Kasumi-1 (cell line): ENCODE results near the gene PDE4D.
"Not testable (repeated sequence)": the region's sequence is repeated elsewhere in the genome, so short reads cannot be mapped to it uniquely, and the experiment has no call there.

Source experiments
- DNase-seq, 2 experiments: peaks; one replicate each; lab custom pipeline; 2025; lab: John Stamatoyannopoulos, UW

Gene PDE4D

DNA sequence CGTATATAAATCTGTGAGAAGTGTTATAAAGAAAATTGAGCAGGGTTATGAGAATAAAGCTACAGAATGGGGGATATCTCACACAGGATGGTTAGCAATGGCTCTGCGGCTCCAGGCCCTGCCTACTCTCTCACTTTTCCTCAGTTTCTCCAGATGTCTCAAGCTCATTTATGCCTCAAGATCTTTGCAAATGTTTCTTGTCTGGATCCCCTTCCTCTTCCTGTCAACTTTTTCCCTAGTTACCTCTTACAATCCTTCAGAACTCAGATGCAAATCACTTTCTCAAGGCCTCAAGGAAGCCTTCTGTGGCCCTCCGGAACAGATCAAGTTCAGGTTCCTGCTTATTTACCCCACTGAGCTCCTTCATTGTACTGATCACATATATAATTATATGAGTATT is 924.3 kb downstream of the PDE4D start:
- DNase-seq, result no peak

DNA sequence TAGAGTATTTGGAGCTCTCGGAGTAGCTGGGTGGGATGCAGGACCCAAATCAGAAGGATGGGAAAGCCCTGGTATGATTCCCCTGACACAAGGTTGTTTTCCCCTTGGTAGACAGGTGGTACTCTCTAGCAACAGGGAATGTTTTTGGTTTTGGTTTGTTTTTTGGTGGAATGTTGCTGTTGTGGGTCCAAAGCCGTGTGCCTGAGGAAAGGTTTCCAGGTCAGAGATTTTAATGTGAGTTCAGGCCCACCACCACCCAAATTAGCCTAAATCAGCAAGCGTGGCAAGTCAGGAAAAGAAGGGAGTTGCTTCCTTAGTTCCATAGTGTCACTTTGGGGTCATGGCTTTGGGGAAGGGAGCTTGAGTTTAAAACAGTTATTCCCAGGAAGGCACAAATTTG is 925.2 kb downstream of the PDE4D start:
- DNase-seq, result no peak

DNA sequence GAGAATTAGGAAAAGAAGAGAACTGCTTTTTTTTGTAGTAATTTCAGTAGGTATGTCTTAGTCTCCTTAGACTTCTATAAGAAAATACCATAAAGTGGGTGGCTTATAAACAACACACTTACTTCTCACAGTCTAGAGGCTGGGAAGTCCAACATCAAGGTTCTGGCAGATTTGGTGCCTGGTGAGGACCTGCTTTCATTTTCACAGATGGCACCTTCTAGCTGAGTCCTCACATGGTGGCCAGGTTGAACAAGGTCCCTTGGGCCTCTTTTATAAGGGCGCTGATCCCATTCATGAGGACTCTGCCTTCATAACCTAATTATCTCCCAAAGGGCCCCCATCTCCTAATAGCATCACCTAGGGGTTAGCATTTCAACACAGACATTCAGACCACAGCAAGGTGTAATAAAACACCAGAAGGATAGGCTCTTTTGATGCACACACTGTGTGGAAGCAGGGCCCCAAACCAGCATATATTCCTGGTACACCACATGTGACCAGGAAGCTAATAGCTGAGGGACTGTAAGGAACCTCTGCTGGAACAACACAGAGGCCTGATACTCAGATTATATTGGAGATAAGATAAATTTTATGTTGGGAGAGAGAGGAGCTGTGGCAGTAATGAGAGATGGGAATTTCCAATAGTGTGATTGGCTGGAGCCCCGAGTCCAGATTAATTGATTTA is 925.8 kb downstream of the PDE4D start:
- DNase-seq, result no peak

DNA sequence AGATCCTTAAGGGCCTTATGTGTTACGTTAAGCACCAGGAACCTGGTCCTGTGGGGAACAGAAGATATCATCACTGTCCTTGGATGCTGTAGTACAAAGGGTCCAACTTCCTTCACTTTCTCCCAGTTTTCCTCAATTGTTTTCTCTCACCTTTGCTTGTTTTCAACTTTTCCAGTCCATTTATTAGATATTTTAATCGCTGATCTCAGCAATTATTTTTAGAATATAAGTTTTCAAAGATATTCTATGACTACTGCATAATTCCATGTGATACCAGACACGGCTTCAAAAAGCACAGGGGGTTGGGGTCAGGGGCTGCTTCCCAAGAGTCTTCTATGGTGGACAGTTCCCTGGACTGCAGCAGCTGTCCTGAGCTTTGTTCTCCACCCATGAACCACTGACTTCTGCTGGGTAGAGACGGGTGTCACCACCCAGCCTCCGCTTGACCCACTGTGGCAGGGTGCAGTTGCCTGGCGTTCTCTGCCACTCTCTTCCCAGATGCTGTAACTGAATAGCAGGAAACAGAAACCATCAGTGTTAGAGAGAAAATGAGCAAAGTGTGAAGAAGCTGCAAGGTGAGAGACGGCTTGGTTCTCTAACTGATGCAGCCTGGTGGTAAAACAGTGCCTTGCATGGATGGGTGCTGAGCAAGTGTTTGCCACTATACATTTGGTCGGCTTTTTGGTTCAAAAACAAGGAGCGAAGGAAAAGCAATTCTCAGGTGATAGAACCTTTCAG is 927.7 kb downstream of the PDE4D start:
- no peak for DNase-seq

DNA sequence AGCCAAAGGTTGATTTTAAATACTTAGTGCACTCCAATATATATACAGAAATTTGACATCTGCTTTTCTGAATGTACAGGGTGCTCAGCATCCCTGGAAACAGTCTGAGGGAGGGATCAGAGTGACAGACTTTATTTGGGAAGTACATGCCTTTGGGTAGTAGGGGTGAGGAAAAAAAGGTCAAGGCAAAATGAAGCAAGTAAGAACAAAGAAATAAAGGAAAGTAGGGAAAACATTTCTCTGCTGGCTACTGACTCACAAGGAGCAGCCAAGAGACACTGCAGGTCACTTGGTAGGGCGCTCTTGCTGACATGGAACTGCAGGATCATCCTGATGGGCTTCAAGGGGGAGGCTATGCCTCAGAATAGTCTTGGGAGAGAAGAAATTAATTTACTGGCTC is 929.7 kb downstream of the PDE4D start:
- DNase-seq, result no peak

DNA sequence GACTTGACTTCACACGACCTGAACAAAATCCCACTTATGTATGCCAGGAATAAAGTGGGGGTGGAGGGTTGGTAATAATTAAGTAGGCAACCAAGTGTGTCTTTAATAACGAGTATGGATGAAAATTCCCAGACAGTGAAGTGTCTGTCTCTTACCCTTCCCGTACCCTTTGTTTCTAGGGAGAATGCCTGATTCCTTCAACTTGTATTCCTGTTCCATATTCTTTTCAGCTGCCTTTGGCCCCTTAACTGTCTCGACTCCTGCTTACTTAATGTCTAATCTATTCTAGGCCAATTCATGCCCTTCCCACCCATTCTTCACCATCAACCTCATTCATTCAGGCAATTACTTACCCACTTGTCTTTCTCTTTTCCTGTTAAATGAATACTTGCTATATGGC is 930.2 kb downstream of the PDE4D start:
- no peak for DNase-seq

DNA sequence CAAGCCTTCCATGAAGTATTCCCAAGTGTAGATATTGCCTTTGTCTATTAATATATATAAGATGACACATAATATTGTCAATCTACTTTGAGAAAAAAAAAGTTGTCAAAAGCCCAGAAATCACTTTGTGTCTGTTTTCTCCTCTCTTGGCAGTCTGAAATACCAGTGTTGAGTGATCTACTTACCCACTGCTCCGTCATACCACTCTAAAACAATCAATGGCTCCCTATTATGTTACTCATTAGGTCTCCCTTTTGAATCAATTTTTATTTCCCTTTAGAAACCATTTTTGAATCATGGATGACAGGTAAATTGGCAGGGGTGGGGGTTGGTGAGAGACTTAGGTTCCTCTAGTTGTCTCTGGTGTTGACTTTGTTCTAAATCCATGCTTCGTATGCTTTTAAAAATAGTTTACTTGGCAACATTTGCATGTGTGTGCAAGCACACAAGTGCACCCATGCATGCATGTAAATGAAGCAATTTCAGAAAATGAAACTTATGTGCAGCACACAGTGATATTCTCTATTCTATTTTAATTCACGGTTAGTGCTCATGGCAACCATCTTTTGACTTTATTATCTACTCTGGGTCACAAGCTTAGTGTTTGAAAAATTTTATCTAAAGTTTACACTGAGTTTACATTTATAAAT is 931.8 kb downstream of the PDE4D start:
- no peak for DNase-seq

DNA sequence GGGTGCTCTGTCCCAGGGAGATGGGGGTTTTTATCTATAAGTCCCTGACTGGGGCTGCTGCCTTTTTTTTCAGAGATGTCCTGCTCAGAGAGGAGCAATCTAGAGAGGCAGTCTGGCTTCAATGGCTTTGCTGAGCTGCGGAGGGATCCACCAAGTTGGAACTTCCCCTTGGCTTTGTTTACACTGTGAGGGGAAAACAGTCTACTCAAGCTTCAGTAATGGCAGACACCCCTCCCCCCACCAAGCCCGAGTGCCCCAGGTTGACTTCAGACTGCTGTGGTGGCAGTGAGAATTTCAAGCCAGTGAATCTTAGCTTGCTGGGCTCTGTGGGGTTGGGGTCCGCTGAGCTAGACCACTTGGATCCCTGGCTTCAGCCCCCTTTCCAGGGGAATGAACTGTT is 934.8 kb downstream of the PDE4D start:
- DNase-seq, result no peak

DNA sequence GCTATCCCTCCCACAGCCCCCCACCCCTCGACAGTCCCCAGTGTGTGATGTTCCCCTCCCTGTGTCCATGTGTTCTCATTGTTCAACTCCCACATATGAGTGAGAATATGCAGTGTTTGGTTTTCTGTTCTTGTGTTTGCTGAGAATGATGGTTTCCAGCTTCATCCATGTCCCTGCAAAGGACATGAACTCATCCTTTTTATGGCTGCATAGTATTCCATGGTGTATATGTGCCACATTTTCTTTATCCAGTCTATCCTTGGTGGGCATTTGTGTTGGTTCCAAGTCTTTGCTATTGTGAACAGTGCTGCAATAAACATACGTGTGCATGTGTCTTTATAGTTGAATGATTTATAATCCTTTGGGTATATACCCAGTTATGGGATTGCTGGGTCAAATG is 940.3 kb downstream of the PDE4D start:
- DNase-seq, result not testable (repeated sequence)

DNA sequence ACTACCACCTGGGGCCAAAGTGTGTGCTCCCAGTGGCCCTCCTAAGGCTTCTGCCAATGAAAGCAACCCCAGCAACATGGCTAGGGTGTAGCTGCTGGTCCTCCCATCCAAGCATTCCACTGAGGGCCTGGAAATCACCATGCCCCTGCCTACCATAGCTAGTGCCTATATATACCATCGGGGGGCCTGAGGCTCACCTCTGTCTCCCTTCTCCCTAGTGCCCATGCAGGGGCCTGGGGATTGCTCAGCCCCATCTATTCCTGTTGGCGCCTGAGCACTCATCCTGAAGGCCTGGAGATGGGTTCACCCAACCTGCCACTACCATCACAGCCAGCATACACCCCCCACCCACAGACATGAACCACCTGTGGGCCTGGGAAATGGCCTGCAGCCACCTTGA is 943.3 kb downstream of the PDE4D start:
- DNase-seq, result no peak

DNA sequence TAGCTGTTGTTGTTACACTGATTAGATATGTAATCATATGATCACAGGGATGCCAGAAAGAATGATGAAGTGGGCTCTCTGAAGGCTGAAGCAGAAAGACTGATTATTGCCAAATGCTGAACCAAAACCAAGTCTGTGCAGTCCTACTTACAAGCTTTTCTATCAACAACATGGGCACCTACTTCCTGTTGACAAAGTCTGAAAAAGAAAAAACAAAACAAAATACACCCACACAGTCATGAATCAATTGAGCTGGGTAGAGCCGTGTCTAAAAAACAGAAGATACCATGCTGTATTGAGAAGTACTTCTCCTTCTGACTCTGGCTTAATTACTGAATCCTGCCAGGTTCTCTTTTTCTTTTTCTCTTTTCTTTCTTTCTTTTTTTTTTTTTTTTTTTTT is 947.3 kb downstream of the PDE4D start:
- no peak for DNase-seq

DNA sequence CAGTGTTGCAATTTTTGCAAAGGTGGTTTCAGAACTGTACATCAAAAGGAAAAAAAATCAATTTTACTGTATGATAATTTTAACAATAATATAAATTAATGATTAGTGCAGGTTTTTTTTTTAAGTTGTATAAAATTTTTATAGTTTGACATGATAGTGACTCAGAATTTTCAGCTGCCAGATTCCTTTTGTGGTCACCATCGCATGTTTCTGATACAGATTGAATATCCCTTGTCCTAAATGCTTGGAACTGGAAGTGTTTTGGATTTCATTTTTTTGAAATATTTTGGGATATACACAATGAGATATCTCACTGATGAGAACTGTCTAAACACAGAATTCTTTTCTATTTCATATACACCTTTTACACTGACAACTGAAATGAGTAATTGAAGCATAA is 949.3 kb downstream of the PDE4D start:
- DNase-seq, result no peak

DNA sequence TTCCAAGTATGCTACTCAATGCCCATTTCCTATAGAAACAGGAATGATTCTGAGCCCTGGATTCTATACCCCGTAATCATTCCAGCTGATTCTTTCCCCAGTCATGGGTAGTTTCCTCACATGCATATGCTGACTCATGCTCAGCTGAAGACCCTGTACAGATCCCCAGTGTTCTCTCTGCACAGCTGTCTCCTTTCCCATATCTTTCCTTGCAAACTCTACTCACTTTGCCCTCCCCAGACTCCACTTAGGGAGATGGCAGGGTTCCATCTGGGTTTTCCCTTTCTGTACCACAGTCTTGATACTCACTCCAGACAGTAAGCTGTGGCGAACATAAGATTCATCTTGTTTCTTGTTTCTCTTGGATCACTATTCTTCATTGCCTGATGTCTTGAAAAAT is 953.1 kb downstream of the PDE4D start:
- no peak for DNase-seq

DNA sequence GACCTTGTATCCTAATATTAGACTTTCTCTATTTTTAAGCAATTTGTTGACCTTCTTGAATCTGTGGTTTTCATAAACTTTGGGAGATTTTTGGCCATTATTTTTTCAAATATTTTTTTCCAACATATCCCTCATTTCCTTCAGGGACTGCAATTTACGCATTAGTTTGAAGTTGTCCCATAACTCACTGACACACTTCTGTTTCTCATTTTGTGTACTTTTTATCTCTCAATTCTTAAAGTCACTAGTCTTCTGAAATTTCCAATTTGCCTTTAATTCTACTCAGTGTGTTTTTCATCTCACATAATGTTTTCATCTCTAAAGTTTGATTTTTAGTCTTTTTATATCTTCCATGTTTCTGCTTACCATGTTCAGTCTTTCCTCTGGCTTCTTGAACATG is 953.9 kb downstream of the PDE4D start:
- no peak for DNase-seq

DNA sequence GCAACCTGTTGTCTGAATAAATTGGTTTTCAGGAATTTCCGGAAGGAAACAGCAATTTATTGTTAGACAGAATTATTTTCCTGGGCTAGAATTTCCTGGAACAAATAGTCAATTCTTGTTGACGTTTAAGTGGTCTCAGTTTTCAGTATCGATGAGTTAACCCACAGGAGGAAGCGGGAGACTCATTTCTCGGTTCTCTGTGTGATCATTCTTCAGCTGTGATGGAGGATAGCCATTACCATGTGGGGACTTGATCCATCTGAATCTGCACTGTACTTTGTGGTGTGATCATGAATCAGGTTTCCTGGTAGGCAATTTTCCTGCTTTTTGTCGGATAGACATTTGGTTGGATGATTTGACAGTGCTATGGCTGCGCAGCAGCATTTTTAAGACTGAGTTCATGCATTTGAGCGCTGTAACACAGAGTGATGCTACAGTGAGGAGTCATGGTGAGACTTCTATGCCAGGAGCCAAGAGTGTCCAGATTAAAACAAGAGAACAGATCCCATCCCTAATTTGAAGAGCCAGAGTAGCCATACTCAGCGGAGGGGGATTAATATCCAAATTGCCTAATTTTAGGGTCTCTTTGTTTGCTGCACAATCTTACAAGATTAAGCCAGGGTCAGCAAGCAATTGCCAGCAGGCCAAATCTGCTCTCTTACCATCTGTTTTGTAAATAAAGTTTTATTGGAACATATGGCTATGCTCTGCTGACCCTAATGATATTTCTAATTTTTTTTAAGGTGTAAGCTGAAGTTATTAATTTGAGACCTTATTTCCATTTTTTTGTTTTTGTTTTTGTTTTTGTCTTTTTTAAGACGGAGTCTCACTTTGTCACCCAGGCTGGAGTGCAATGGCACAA is 954.7 kb downstream of the PDE4D start:
- DNase-seq, result no peak

DNA sequence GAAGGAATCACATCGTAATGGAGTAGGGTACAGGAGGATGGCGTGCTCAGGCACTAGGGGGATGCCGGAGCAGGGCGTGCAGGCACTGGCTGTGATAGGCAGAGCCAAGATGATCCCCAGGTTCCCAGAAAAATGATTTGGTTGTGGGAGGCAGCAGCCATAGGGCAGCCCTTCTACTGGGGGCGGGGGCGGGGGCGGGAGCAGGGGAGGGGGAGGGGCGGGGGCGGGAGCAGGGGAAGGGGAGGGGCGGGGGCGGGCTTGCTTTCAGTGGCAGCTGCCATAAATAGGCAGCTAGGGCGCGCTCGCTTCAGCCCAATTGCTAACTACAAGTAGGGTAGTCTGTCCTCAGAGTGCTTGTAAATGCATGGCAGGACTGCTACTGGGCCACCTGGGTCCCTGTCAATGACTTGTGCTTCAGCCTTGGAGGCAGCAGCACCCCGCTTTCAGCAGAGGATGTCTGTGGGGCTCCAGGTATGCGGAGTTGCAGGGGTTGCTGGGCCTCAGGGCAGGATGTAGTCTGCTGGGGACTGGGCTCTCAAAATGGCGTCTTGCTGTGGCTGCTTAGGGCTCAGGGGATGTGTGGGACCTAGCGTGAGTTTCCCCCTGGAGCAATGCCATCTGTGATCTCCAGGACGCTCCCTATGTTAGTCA is 956.4 kb downstream of the PDE4D start:
- no peak for DNase-seq

DNA sequence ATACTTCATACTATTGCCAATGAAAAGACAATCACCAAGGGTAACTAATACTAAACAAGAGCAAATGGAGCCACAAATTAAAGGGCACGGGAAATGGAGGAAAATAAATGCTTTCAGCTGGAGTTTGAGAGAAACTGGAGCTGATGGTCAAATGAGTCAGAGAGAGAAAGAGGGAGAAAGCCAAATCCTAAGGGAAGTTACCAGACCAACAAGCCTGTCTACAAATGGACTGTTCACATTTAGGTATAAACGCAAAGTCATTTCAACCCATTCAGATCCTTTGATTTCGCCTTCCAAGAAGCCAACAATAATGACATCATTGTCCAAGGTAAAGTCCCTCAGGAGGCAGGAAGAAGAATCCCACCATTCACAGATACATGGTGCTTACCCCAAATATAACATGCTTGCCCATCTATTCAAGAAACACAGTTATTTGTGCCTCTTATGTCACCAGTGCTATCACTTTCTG is 958.9 kb downstream of the PDE4D start:
- no peak for DNase-seq

DNA sequence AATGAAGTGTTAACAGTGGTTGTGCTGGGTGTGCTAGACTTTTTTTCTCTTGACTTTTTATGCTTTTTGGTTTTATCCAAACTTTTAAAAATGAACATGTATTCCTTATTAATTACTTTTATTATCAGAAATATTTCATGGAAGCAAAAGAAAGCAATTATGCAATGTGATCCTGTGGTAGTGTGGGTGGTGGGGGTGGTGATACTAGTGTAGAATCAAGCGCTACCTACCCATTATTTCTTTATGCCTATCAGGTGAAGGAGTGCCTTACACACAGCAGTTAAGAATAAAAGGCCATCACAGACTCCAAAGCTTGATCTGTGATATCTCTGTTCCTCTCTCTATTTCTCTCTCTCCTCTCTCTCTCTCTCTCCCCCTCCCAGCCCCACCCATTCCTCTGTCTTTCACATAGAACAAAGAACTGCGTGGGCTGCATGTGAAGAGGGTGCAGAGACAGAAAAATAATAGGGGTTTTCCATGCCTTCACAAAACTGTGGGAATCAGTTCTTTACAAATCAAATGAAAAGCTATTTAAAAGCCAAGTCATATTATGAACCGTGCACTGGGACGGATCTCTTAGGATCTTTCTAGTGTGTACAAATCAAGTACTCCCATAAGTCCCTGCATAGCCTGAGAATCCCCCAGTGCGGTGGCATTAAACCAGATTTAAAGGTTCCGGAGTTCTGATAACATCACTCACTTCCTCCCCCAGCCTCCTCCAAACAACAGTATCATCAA is 959.5 kb downstream of the PDE4D start:
- DNase-seq, result no peak

DNA sequence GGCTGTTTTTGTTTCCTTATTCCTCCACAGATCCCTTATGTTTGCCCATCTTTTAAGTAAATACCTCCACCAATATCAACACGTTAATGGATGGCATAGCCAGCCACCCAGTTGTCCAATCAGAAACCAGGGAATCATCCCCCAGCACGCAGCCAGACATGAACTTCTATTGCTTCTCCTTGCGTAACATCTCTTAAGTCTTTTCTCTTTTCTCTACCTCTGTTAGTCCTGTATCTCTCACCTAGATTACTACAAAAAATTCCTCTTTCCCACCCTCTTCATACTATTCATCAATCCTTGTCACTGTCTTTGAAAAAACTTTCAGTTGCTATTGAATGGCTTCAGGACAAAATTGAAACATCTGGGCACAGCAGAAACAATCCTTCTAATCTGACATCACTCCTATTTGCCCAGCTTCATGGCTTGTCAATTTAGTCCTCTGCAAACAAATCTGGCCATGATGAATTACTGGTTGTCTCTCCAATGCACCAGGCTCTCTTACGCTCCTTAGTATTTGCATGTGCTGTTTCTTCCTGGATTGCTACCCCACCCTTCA is 961.4 kb downstream of the PDE4D start:
- no peak for DNase-seq

DNA sequence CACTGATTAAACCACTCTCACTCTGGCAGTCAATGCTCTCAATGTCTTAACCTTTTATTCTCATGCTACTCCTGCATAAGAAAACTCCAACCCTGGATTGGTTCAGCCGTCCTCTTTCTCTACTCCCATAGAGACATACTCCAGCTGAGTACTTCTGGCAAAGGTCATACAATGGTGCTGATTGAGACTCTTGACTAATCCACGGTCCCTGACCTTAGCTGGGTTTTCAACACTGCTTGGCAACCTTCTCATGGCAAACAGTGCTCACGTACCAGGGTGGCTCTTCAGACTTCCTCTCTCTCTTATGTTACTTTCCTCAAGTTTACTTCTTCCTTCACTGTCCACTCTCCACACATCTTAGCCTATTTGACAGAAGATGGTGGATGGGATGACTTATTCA is 963.0 kb downstream of the PDE4D start:
- no peak for DNase-seq

DNA sequence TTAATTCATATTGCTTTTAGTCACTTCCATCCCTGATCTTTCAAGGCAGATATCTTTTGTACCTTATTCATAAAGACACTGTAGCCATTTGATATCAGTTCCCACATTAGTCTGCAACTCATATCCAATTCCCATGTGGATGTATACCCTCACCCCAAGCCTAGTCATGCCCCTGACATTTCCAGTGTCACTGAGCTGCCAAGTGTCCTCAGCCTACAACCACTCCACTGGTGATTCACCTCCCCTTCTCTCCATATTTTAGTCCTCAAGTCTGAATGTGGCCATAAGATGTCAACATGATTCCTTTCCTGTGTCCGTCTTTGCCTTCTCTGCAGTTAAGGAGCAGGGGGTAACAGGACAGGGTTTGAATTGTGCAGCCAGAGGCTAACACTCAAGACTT is 963.8 kb downstream of the PDE4D start:
- no peak for DNase-seq
